Measurements from ENCODE around the gene CD69.

GRCh38 chr12:9707356-9707755 lies 53.3 kb downstream of the CD69 start:
- no peak for TF ChIP-seq CTCF (IDR thresholded peaks at IDR 0.05)
- TF ChIP-seq EP300 (IDR thresholded peaks at IDR 0.05): no peak
- TF ChIP-seq POLR2A (IDR thresholded peaks at IDR 0.05): no peak
